Mesendoderm (in vitro differentiated cells): ENCODE results near the gene TEX54.

Experiments used
- DNase-seq: peaks from one replicate; pipeline ENCODE4 v3.0.0; 2013
- H2AK5ac ChIP-seq: 2 replicates; pipeline ENCODE4 v1.6.1; 2013; ENCODE audit warnings: low read length, inconsistent platforms
- H2BK120ac ChIP-seq: 2 replicates; pipeline ENCODE4 v1.6.1; 2013; ENCODE audit warnings: low read depth, mild to moderate bottlenecking, low read length, moderate library complexity, mixed read lengths
- H2BK15ac ChIP-seq: replicated peaks from 2 replicates; pipeline ENCODE4 v1.6.1; 2013; ENCODE audit warnings: low read depth, mild to moderate bottlenecking, moderate library complexity
- H2BK5ac ChIP-seq: 2 replicates; pipeline ENCODE4 v1.6.1; 2013; ENCODE audit warnings: low read length, inconsistent platforms
- H3K18ac ChIP-seq: 2 replicates; pipeline ENCODE4 v1.6.1; 2013; ENCODE audit warnings: mild to moderate bottlenecking, low read length, mixed read lengths
- H3K23ac ChIP-seq: one replicate; pipeline ENCODE4 v1.6.1; 2013; ENCODE audit warnings: low read length
- H3K27ac ChIP-seq: 2 replicates; pipeline ENCODE4 v1.5.1; 2013; ENCODE audit warnings: low read depth, mild to moderate bottlenecking, inconsistent platforms, low read length, moderate library complexity
- H3K27me3 ChIP-seq: 2 replicates; pipeline ENCODE4 v1.6.1; 2013; ENCODE audit warnings: low read length, control low read depth, mild to moderate bottlenecking, inconsistent platforms; ENCODE audit not compliant: insufficient read depth, poor library complexity
- H3K36me3 ChIP-seq: 2 replicates; pipeline ENCODE4 v1.6.1; 2013; ENCODE audit warnings: low read length, inconsistent platforms; ENCODE audit not compliant: control insufficient read depth, insufficient read depth
- H3K4ac ChIP-seq: one replicate; pipeline ENCODE4 v1.6.1; 2013; ENCODE audit warnings: low read depth, mild to moderate bottlenecking, low read length, moderate library complexity
- H3K4me1 ChIP-seq: 2 replicates; pipeline ENCODE4 v1.6.1; 2013; ENCODE audit warnings: low read depth, low read length, inconsistent platforms; ENCODE audit not compliant: control insufficient read depth
- H3K4me2 ChIP-seq: 2 replicates; pipeline ENCODE4 v1.6.1; 2013; ENCODE audit warnings: low read length
- H3K4me3 ChIP-seq: 2 replicates; pipeline ENCODE4 v1.5.1; 2013; ENCODE audit warnings: mild to moderate bottlenecking, low read length
- H3K56ac ChIP-seq: one replicate; pipeline ENCODE4 v1.6.1; 2013; ENCODE audit warnings: low read length
- H3K79me1 ChIP-seq: 2 replicates; pipeline ENCODE4 v1.6.1; 2013; ENCODE audit warnings: low read length, inconsistent platforms
- H3K79me2 ChIP-seq: 2 replicates; pipeline ENCODE4 v1.6.1; 2013; ENCODE audit warnings: mild to moderate bottlenecking, low read length; ENCODE audit not compliant: control insufficient read depth, insufficient read depth
- H3K9ac ChIP-seq: 2 replicates; pipeline ENCODE4 v1.6.1; 2013; ENCODE audit warnings: low read length, inconsistent platforms
- H4K5ac ChIP-seq: one replicate; pipeline ENCODE4 v1.6.1; 2013; ENCODE audit warnings: low read length
- H4K8ac ChIP-seq: one replicate; pipeline ENCODE4 v1.6.1; 2013; ENCODE audit warnings: low read depth, mild to moderate bottlenecking, control low read depth, low read length, moderate library complexity
- WGBS: extraction: QIAGEN DNeasy Blood & Tissue Kit; methylation state at CpG from one replicate; pipeline ENCODE4 v1.1.7; 2013; ENCODE audit warnings: low lambda C conversion rate, missing lambda C conversion rate; ENCODE audit not compliant: insufficient coverage; ENCODE audit errors: extremely low coverage; 5-methylcytosine and 5-hydroxymethylcytosine counted together

TEX54 gene

DNA sequence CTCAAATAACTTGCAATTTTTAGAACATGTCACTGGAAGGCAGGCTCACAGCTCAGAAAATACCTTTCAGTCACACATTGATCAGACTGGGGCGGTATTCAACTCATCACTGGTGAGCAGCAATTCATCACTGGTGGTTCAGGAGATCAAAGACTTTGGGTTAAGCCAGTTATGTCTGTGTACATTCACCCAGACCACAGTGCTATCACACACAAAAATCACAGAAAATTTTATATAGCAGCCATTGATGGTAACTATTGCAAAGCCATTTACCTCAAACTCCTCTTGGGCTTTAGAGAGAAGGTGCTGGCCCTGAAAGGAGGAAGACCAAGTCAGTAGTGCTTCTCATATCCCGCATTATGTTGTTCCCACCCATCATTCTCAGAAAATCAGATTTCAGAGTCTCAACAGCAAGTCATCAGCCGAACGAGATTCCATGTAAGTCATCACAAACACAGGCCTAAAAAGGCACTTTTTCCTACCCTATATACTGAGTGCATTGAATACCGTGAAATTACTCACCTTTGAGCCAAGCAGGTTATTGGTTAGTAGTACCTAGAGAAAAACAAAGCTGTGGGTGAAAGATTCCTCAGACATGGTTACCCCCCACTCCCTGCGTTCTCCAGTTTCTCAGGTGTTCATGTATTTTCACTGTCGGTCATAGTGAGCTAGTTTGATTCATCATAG is 20.8 kb upstream of the TEX54 start:
- H3K4me3 ChIP-seq, result peak overlapping the region; percentile 55
- H3K56ac ChIP-seq, result peak overlapping the region; percentile 90
- H3K9ac ChIP-seq, result peak overlapping the region; percentile 82
- no peaks in the 10 kb centered on the region for H3K27me3 ChIP-seq
- H3K27ac ChIP-seq, result peak overlapping the region; percentile 23
- H4K5ac ChIP-seq, result no peak overlapping the region
- no peak overlapping the region for H3K18ac ChIP-seq
- H2BK120ac ChIP-seq, result no peak overlapping the region
- WGBS, result no CpG with 5 or more reads among the region's 7 CpGs
- peaks cover 2% of the 10 kb centered on the region for H3K4me1 ChIP-seq
- no peak overlapping the region for H2BK5ac ChIP-seq
- no peak for DNase-seq
- no peak overlapping the region for H2AK5ac ChIP-seq
- H2BK15ac ChIP-seq, result no peak overlapping the region
- no peak overlapping the region for H3K4ac ChIP-seq
- H3K23ac ChIP-seq, result peak overlapping the region; percentile 90
- peak overlapping the region; percentile 99 for H3K4me2 ChIP-seq
- peaks cover 56% of the 10 kb centered on the region for H3K79me2 ChIP-seq
- peaks cover 1% of the 10 kb centered on the region for H3K79me1 ChIP-seq
- peaks cover 19% of the 10 kb centered on the region for H3K36me3 ChIP-seq
- no peak overlapping the region for H4K8ac ChIP-seq

GRCh38 chr11:62852523-62853188 is 20.0 kb upstream of the TEX54 start:
- DNase-seq, result no peak
- H2BK120ac ChIP-seq, result no peak overlapping the region
- peaks cover 1% of the 10 kb centered on the region for H3K79me1 ChIP-seq
- H3K4me1 ChIP-seq, result no peaks in the 10 kb centered on the region
- no peak overlapping the region for H3K27ac ChIP-seq
- peaks cover 19% of the 10 kb centered on the region for H3K36me3 ChIP-seq
- H2BK15ac ChIP-seq, result no peak overlapping the region
- no peak overlapping the region for H3K18ac ChIP-seq
- H3K4ac ChIP-seq, result no peak overlapping the region
- H3K9ac ChIP-seq, result peak overlapping the region; percentile 82
- H4K5ac ChIP-seq, result no peak overlapping the region
- no peaks in the 10 kb centered on the region for H3K27me3 ChIP-seq
- peak overlapping the region; percentile 99 for H3K4me2 ChIP-seq
- peaks cover 48% of the 10 kb centered on the region for H3K79me2 ChIP-seq
- H3K56ac ChIP-seq, result no peak overlapping the region
- no peak overlapping the region for H4K8ac ChIP-seq
- H2BK5ac ChIP-seq, result no peak overlapping the region
- no peak overlapping the region for H2AK5ac ChIP-seq
- H3K4me3 ChIP-seq, result peak overlapping the region; percentile 55
- H3K23ac ChIP-seq, result no peak overlapping the region

DNA sequence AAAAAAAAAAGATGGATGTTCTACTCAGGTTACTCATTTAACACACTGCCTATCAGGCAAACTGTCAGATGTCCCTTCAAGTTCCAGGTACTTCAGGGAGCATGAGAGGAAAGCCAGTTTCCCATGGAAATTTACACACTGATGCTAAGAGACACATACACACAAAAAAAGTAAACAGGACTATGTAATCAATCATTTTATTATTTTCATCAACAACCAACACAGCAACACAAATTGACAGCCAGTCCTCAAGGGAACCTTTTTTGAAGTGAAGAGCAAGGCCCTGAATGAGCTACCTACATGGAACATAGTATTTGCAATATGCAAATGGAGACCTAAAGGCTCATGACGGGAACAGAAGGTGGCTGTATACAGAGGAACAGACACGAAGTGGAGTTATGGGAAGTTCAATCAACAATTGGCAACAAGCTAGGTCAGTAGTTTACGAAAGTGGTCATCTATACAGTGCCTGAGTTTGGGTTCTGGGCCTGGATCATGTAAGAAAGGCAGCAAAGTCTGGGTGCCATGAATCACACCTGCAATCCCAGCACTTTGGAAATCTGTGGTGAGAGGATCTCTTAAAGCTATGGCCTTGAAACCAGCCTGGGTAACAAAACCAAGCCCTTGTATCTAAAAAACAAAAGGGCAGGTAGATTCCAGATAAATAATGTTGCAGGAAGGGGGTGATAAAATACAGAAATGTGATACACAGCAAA is 19.3 kb upstream of the TEX54 start:
- no peak overlapping the region for H4K5ac ChIP-seq
- DNase-seq, result no peak
- H3K18ac ChIP-seq, result no peak overlapping the region
- no peak overlapping the region for H3K23ac ChIP-seq
- H3K4me3 ChIP-seq, result no peak overlapping the region
- H4K8ac ChIP-seq, result peak overlapping the region; percentile 59
- peaks cover 41% of the 10 kb centered on the region for H3K79me2 ChIP-seq
- H2BK5ac ChIP-seq, result no peak overlapping the region
- peaks cover 1% of the 10 kb centered on the region for H3K79me1 ChIP-seq
- H2BK120ac ChIP-seq, result no peak overlapping the region
- peak overlapping the region; percentile 35 for H3K9ac ChIP-seq
- peaks cover 19% of the 10 kb centered on the region for H3K36me3 ChIP-seq
- H3K27me3 ChIP-seq, result no peaks in the 10 kb centered on the region
- no peak overlapping the region for H2BK15ac ChIP-seq
- H2AK5ac ChIP-seq, result no peak overlapping the region
- H3K27ac ChIP-seq, result no peak overlapping the region
- no peak overlapping the region for H3K56ac ChIP-seq
- no CpG with 5 or more reads among the region's 3 CpGs for WGBS
- H3K4ac ChIP-seq, result no peak overlapping the region
- no peaks in the 10 kb centered on the region for H3K4me1 ChIP-seq
- H3K4me2 ChIP-seq, result peak overlapping the region; percentile 14

- peaks cover 19% of the 10 kb centered on the region for H3K36me3 ChIP-seq
- no peak overlapping the region for H3K4me2 ChIP-seq
- H2AK5ac ChIP-seq, result no peak overlapping the region
- no peak overlapping the region for H3K9ac ChIP-seq
- no peak overlapping the region for H3K23ac ChIP-seq
- H3K18ac ChIP-seq, result no peak overlapping the region
- H3K4me1 ChIP-seq, result no peaks in the 10 kb centered on the region
- no peak overlapping the region for H2BK120ac ChIP-seq
- WGBS, result no CpG with 5 or more reads among the region's 15 CpGs
- no peak overlapping the region for H3K4me3 ChIP-seq
- H3K56ac ChIP-seq, result no peak overlapping the region
- no peak overlapping the region for H4K5ac ChIP-seq
- H3K27ac ChIP-seq, result peak overlapping the region; percentile 18
- no peak overlapping the region for H2BK15ac ChIP-seq
- DNase-seq, result peak; percentile 91
- H3K27me3 ChIP-seq, result no peaks in the 10 kb centered on the region
- no peak overlapping the region for H2BK5ac ChIP-seq
- H3K79me1 ChIP-seq, result peaks cover 1% of the 10 kb centered on the region
- H3K79me2 ChIP-seq, result peaks cover 33% of the 10 kb centered on the region
- no peak overlapping the region for H3K4ac ChIP-seq
- no peak overlapping the region for H4K8ac ChIP-seq
Observed at GRCh38 chr11:62850911-62851806, 18.5 kb upstream of the TEX54 start.

DNA sequence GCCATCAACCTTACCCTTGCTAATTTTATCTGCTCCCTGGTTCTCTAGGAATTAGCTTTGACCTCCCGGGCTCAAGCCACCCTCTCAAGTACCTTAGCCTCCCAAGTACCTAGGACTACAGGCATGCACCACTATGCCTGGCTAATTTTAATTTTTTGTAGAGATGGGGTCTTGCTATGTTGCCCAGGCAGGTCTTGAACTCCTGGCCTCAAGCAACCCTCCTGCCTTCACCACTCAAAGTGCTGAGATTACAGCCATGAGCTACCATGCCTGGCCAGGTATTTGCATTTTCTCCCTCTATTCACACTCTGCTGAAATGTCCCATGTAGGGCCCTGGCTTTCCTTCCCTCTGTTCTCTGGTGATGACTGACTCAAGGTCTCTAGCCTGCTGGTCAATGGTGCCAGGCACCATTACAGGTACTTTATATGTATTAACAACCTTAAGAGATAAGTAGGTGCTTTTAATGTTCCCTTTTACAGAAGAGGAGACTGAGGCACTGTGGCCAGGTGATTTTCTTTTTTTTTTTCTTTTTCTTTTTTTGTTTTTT is 15.2 kb upstream of the TEX54 start:
- Histone ChIP-seq H3K4me3 (no peak overlapping the region), H3K27ac (no peak overlapping the region), H3K36me3 (peaks cover 4% of the 10 kb centered on the region), H3K4ac (no peak overlapping the region), H3K9ac (no peak overlapping the region), H3K18ac (no peak overlapping the region), H2BK15ac (no peak overlapping the region), H3K56ac (no peak overlapping the region), H3K79me2 (peaks cover 3% of the 10 kb centered on the region), H3K23ac (no peak overlapping the region), H4K5ac (no peak overlapping the region), H2BK5ac (no peak overlapping the region), H2AK5ac (no peak overlapping the region), H2BK120ac (no peak overlapping the region), H3K27me3 (no peaks in the 10 kb centered on the region), H3K4me1 (no peaks in the 10 kb centered on the region), H3K4me2 (no peak overlapping the region), H3K79me1 (no peaks in the 10 kb centered on the region), H4K8ac (no peak overlapping the region)
- no CpG with 5 or more reads among the region's 1 CpG for WGBS
- no peak for DNase-seq
